HG02938 (cell line): ENCODE data around the gene ESR1.
A peak's percentile ranks its signal among the peaks of the same experiment; 100 is the strongest.
"Not testable (repeated sequence)": the region's sequence is repeated elsewhere in the genome, so short reads cannot be mapped to it uniquely, and the experiment has no call there.

ENCODE experiments used
- ATAC-seq: cut with Tn5 transposase; IDR thresholded peaks from one replicate; pipeline ENCODE4 v1.9.1; 2021; ENCODE audit warnings: mild to moderate bottlenecking, moderate library complexity; ENCODE audit not compliant: unreplicated experiment

ESR1 gene

GRCh38 chr6:152124429-152125074 is 317.1 kb downstream of the ESR1 start:
- peak; percentile 76 for ATAC-seq

GRCh38 chr6:152127432-152128165 is 320.1 kb downstream of the ESR1 start:
- ATAC-seq, result no peak

- ATAC-seq, result no peak
Measured at GRCh38 chr6:152129691-152130151, 322.2 kb downstream of the ESR1 start.

GRCh38 chr6:152130441-152130840 is 323.0 kb downstream of the ESR1 start:
- ATAC-seq, result no peak

- ATAC-seq, result no peak
Measured at GRCh38 chr6:152135755-152136448, 328.4 kb downstream of the ESR1 start.

GRCh38 chr6:152136449-152136825 is 329.0 kb downstream of the ESR1 start:
- no peak for ATAC-seq

- not testable (repeated sequence) for ATAC-seq
Measured at GRCh38 chr6:152138344-152138743, 330.9 kb downstream of the ESR1 start.

GRCh38 chr6:152142105-152142504 is 334.6 kb downstream of the ESR1 start:
- no peak for ATAC-seq

- ATAC-seq, result no peak
Measured at GRCh38 chr6:152143359-152143758, 335.9 kb downstream of the ESR1 start.

GRCh38 chr6:152146385-152146784 is 338.9 kb downstream of the ESR1 start:
- ATAC-seq, result no peak

GRCh38 chr6:152147269-152147668 is 339.8 kb downstream of the ESR1 start:
- ATAC-seq, result no peak

GRCh38 chr6:152148412-152148811 is 340.9 kb downstream of the ESR1 start:
- ATAC-seq, result no peak

- ATAC-seq, result no peak
Measured at GRCh38 chr6:152150196-152150595, 342.7 kb downstream of the ESR1 start.

GRCh38 chr6:152151920-152152319 is 344.4 kb downstream of the ESR1 start:
- no peak for ATAC-seq

- no peak for ATAC-seq
Measured at GRCh38 chr6:152154559-152155356, 347.3 kb downstream of the ESR1 start.

- ATAC-seq, result no peak
Measured at GRCh38 chr6:152155792-152156191, 348.3 kb downstream of the ESR1 start.

GRCh38 chr6:152160346-152160745 is 352.9 kb downstream of the ESR1 start:
- peak; percentile 82 for ATAC-seq

- ATAC-seq, result peak; percentile 53
Measured at GRCh38 chr6:152161501-152161900, 354.0 kb downstream of the ESR1 start.

GRCh38 chr6:152164957-152165356 is 357.5 kb downstream of the ESR1 start:
- no peak for ATAC-seq

- no peak for ATAC-seq
Measured at GRCh38 chr6:152166497-152166896, 359.0 kb downstream of the ESR1 start.

GRCh38 chr6:152166897-152167296 is 359.4 kb downstream of the ESR1 start:
- ATAC-seq, result no peak
